HG03575 (cell line): ENCODE measurements around the gene GNAI3.

Source experiments
- ATAC-seq: cut with Tn5 transposase; IDR thresholded peaks from one replicate; pipeline ENCODE4 v1.9.1; 2021; ENCODE audit not compliant: unreplicated experiment, insufficient number of reproducible peaks, low FRiP score; ENCODE audit errors: extremely low read depth

The GNAI3 gene

DNA sequence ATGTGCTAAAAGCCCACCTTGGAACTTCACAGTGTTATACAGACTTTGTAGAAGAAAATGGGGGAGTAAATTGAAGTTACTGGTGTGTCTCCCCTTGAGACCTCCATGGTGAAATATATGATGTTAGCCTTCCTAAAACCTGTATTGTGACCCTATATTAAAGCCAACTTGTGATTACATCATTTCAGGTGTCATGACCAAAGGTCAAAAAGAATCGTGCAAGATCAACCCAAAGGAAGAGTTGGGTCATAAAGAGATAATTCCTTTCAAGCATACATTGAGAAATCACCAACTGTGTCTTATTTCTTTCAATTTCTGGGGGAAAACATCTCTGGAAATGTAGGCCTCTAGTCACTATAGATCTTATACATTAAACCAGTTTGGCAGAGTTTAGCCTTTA, 36.4 kb downstream of the GNAI3 start:
- ATAC-seq = no peak

DNA sequence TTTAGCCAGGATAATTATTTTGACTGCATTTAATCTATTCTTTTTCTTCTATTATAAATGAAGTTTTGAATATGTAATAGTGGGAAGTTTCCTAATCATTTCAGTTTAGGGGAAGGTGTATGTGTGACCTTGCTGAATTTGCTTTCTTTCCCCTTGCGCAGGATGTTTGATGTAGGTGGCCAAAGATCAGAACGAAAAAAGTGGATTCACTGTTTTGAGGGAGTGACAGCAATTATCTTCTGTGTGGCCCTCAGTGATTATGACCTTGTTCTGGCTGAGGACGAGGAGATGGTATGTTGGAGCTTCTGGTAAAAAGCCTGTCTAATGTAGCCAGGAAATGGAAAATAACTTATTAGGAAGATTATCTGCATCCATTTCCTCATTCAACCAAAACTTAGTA, 37.6 kb downstream of the GNAI3 start:
- ATAC-seq = no peak

DNA sequence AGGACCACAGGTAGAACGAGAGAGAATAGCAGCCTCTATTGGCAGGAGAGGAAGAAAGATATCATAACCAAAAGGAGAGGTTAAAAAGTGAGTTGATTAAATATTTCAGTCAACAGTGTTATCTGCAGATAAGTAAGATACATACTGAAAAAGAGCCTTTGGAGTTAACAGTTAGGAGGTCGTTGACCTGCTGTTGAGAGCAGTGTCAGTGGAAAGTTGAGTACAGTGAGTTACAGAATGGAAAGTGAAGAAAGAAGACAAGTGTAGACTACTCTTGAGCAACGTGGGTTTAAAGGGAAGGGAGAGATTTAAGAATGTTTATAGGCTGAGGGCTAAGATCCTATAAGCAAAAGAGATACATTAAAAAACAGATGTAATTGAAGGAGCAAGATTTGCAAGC, 40.8 kb downstream of the GNAI3 start:
- no peak for ATAC-seq

DNA sequence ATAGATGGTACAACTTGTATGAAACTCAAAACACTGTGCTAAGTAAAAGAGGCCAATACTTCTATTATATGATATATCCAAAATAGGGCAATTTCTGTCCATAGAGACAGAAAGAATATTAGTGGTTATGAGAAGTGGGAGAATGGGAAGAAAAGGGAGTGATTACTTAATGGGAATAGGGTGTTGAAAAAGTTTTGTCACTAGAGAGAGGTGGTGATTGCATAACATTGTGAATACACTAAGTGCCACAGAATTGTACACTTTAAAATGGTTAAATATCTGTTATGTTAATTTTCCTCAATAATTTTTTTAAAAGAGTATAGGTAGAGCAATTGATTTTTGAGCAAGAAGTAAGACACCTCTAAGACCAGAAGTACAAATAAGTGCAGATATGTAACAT, 41.3 kb downstream of the GNAI3 start:
- ATAC-seq = no peak

DNA sequence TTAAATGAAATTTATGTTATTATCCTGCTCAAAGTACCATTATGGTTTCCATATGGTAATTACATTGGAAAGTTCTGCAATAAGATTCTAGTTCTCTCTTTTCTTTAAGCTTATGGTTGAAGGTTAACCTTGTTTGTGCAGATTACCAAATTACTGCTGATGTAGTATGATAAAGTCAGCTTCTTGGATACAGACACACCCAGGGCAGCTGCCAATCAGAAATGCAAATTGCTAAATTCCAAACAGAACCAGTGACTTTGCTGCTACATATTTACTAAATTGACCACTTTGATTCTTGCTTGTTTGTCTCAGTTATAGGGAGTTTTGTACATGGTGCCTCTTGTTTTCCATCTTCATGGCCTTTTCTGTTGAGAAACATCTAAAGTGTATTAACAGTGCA, 44.5 kb downstream of the GNAI3 start:
- no peak for ATAC-seq

DNA sequence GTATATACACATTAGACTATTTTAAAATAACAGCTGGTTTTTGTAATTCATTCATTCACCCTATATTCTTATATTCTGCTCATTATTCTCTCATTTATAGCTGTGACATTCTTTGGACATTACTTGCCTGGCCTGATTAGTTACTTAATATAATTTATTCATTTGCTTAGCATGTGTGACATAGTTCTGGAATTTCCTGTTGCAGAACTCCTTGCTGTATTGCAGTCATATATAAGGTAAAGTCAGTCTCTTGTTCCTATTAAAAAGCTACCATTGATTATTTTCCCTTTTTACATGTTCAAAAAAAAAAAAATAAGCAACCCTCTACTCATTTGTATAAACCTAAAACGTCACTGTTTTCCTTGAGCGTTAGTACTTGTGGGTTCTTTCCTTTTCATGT, 47.1 kb downstream of the GNAI3 start:
- ATAC-seq = no peak

DNA sequence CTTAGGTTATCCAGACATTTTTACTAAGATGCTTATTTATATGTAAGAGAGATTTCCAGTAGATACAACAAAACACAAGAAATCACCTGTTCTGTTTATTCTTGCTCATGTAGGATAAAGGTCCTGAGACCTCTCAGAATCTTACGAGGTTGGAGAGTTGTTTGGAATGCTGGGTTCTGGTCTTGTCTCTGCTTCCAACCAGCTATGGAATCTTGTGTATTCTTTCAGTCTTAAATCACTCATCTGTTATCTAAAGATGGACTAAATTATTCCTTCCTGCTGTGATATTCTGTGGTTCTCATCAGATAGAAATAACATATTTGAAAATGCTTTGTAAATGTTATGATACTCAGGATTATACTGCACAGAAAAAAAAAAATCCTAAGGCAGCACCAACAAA, 49.7 kb downstream of the GNAI3 start:
- no peak for ATAC-seq

DNA sequence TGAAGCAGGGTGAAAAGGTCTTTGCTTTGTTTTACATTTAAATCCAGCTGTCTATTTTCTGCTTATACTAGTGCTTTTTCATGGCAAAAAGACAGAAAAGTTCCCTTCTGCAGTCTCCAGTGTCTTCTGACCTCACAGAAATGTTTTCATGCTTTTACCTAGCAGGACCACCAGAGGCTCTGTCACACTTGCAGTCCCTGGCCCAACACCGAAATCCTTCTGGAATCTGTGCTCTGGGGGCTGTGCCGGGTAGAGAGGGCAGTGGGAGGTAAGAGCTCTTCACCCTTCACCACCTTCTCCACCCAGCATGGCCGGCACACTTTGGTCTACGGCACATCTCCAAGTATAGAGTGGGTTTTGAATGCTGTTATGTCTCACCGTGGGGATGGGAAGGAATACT, 50.2 kb downstream of the GNAI3 start:
- ATAC-seq = no peak

DNA sequence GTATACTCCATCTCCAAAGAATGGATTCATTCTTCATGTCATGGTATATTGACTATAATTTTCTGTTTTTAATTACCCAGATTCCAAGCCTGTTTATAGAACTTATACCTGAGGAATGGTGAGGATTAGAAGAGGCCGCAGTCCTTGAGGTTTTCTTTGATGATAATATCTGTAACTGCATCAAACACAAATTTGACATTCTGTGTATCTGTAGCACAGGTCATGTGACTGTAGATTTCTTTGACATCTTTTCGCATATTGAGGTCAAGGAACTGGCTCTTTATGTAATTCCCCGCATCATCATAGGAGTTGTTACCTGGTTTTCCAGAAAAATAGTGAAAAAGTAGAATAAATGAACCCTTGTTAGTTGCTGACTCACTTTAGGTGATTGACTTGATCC, 54.8 kb downstream of the GNAI3 start:
- no peak for ATAC-seq

DNA sequence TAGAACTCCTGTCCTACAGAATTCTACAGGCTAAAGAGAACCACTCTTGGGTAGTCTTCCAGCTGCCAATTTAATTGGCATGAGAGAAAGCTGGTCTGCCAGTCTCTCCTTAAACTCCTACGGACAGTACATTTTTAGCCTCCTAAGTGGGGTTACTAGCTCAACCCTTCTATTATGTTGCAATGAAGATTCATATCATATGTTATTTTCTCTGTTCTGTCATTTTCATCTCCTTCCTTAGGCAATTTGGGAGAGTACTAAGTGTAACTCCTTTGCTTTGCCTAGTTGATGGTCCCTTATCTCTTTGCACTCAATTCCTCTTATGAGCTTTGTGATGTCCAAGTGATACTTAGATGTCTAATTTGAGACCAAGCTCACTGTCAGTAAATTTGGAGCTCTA, 57.0 kb downstream of the GNAI3 start:
- no peak for ATAC-seq

DNA sequence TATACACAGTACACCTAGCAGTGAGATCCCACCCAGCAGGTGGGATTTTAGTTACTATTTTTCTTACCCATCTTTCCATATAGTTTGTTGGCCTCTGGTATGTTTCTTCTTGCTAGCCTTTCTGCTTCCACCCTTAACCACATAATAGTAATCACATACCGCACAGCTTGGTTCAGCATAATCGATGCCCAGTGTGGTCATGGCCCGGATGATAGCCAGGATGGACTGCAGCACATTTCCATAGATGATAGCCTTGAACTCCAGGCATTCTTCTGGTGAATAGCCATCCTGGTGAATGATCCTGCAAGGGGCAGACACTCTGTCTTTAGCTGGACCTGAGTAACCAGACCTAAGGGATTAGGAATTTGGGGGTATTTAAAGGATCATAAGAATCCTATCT, 61.5 kb downstream of the GNAI3 start:
- no peak for ATAC-seq

DNA sequence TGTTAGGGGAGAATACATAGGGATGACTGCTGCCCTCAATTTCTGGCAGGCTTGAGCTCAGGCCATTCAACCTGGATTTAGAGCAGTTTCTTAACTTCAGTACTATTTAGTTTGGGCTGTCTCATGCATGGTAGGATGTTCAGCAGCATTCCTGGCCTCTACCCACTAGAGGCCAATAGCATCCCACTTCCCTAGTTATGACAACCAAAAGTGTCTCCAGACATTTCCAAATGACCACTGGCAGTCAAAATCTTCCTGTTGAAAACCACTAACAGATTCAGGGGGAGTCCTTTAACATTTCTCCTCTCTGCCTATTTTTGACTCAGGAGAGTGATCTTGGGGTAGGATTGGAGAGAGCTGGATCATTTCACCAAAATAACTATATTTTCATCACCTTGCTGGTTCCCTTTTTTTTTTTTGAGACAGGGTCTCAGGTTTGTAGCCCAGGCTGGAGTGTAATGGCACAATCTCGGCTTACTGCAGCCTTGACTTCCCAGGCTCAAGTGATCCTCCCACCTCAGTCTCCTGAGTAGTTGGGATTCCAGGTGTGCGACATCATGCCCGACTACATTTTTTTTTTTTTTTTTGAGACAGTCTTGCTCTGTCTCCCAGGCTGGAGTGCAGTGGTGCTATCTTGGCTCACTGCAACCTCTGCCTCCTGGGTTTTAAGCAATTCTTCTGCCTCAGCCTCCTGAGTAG, 62.3 kb downstream of the GNAI3 start:
- no peak for ATAC-seq

DNA sequence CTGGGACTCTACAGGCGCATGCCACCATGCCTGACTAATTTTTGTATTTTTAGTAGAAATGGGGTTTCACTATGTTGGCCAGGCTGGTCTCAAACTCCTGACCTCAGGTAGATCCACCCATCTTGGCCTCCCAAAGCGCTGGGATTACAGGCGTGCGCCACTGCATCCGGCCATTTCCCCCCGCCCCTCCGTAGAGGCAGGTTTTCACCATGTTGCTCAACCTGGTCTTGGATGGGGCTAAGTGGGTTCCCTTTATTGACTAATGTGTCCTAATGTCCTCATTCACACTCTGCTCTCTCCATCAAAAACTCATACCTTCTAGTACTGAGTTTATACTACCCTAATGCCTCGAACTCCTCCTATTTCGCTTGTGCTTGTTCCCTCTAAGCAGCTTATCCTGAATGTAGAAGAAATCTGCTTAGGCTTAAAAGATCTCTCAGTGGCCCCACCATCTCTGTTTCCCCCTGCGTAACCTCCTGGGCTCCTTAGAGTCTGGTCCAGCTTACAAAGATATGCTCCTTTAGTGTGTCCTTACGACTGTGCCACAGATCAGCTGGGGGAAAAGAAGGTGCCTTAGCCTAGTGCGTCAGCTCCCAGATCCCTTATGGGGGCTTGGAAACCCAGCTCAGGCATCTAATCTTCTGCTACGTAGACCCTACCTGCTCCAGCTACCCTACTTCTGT, 63.0 kb downstream of the GNAI3 start:
- ATAC-seq = no peak

DNA sequence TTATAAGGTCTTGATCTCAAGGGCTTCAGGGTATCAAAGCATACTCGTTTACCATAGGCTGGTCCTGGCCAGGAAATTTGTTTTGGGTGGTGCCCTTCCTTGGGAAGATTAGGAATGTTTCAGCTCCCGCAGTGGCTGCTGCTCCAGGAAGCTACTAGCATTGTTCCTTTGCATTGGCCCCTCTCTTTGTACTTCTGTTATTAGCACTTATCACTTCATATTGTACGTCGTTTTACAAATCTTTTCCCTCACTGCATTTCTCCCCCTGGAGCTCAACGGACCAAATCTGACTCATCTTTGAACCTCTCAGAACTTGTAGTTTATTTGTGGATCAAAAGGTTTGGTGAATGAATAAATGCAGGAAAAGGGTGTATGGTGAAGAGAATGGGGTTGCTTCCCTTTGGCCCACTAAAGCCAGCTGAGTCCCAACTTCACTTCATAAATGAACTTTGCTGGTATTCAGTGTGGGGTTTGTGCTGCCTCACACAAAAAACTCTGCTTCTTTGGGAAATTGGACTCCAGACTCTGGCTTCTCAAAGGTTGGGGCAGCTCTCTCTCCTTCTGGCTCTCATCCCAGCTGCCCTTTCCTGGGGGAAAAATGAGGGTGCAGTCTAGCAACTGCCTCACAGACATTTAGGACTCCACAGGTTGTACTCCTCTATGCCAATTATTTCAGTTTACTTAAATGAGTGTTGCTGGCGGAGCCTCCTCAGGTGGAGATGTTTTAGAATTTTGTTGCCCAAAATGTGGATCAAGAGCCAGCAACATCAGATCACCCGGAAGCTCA, 65.1 kb downstream of the GNAI3 start:
- no peak for ATAC-seq

DNA sequence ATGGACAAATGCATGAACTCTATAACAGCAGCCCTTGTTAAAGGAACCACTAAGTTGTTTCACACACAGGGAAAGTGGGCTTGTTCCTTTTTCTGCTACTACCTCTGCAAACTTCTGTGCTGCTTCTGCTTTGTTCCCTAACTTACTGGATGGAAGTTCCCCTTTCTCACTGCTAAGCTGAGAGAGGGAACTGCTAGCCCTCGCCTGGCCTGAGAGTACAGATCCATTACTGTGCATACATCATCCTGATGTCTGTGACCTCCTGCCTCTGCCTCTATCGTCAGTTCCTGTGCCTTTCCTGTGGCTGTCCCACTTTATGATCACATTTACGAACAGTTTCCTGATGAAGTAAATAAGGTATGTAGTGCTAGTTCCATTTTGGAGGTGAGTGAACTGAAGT, 67.5 kb downstream of the GNAI3 start:
- ATAC-seq = no peak

DNA sequence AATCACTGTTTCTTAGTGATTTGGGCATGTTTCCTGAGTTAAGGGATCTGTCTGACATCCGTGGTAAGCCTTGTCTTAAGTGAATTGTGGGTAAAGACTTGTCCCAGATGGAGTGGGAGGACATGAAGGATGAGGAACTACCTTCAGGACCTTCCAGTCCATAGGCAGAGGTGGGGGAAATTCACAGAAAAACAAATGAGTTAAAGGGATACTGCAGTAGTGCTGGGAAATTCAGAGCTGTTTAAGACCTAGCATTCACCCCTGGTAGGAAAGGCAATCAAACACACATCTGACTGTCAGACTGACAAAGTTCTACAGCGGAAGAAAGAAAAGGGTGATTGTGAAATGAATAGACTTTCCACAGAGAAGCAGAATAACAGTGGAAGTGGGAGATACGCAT, 68.0 kb downstream of the GNAI3 start:
- no peak for ATAC-seq

DNA sequence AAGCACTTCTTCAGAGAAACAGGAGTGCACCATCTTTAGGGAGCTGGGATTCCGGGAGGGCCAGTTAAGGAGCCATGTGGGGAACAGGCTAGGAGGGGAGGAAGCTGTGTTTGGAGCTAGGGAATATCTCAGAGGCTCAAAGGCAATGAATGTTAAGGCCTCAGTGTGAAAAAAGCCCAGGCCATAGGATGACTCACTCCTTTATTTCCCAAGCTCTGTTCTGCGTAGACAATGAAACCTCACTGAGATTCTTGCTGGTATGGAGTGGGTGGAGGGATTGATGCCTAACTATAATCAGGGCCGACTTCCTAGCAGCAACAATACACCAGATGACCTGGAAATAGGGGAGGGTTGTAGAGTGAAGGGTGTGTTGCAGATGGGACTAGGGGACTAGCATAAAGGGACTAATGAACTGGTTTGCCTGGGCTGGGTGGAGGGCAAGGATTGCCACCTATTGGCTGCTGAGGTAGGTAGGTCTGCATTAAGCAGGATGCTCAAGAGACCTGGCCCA, 68.9 kb downstream of the GNAI3 start:
- ATAC-seq = no peak

DNA sequence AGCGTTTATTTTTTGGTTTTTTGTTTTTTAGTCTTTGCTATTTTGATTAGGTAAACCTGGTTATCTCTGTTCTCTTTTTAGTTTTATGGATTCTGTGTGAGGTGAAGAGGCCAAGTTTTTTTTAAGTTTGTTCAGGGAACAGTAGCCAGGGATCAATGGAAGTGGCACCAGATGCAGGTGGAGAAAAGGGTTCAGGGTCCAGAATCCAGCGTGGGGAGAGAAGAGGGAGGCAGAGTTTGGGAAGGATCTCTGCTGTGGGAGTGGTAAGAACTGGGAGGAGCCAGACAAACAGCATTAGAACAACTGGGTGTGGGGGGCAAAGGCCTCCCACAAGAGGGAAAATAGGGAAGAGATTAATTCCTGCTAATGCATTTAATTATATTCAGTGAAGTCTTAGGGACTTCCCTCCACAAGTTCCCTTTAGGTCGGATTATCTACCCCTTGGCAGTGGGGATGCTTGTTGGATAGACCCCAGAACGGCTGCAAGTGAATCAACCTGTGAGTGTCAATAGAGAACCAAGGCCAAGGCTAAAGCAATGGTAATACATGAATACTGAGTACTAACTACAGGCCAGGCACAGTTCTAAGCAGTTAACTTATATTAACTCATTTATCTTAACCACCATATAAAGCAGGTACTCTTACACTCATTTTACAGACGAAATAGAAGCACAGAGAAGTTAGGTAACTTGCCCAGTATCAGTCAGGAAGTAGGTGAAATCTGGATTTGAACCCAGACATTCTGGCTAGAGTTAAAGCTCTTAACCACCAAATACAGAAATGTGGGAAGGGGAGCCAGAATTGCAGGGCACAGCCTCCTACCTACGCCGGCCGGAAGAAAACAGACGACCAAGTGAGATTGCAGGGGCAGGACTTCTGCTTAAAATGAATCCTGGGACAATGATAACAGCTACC, 70.5 kb downstream of the GNAI3 start:
- no peak for ATAC-seq
